DMS153 treated with DMSO at 0.1 percent for 48 hours (cell line): ENCODE results near the gene USP40.
"Not testable (repeated sequence)": the region's sequence is repeated elsewhere in the genome, so short reads cannot be mapped to it uniquely, and the experiment has no call there.

ENCODE experiments used
- DNase-seq: peaks from one replicate; lab custom pipeline; 2025; ENCODE audit not compliant: unreplicated experiment; lab: John Stamatoyannopoulos, UW

USP40 gene

GRCh38 chr2:233566141-233566956, at the start of gene USP40:
USP40 (minus strand) TSS chr2:233566782; CDS start chr2:233565554, 1,228 bp downstream.
- DNase-seq, result peak; percentile 94

GRCh38 chr2:233611284-233611683, 44.7 kb upstream of the USP40 start:
- DNase-seq, result no peak

GRCh38 chr2:233605680-233606079, 39.1 kb upstream of the USP40 start:
- DNase-seq, result no peak

GRCh38 chr2:233604826-233605225, 38.2 kb upstream of the USP40 start:
- DNase-seq, result no peak

GRCh38 chr2:233603520-233603919, 36.9 kb upstream of the USP40 start:
- DNase-seq, result no peak

GRCh38 chr2:233602076-233602475, 35.5 kb upstream of the USP40 start:
- DNase-seq, result no peak

- no peak for DNase-seq
Measured at GRCh38 chr2:233600386-233600785, 33.8 kb upstream of the USP40 start.

GRCh38 chr2:233598952-233599351, 32.4 kb upstream of the USP40 start:
- no peak for DNase-seq

- peak; percentile 40 for DNase-seq
Measured at GRCh38 chr2:233597522-233597921, 30.9 kb upstream of the USP40 start.

GRCh38 chr2:233593201-233593600, 26.6 kb upstream of the USP40 start:
- DNase-seq, result no peak

- not testable (repeated sequence) for DNase-seq
Measured at GRCh38 chr2:233592706-233593105, 26.1 kb upstream of the USP40 start.

- no peak for DNase-seq
Measured at GRCh38 chr2:233588400-233588799, 21.8 kb upstream of the USP40 start.

GRCh38 chr2:233584210-233584609, 17.6 kb upstream of the USP40 start:
- no peak for DNase-seq

GRCh38 chr2:233583217-233583965, 16.8 kb upstream of the USP40 start:
- not testable (repeated sequence) for DNase-seq

- DNase-seq, result not testable (repeated sequence)
Measured at GRCh38 chr2:233577341-233577740, 10.8 kb upstream of the USP40 start.

GRCh38 chr2:233572468-233572867, 5.9 kb upstream of the USP40 start:
- DNase-seq, result no peak

GRCh38 chr2:233571462-233571861, 4.9 kb upstream of the USP40 start:
- DNase-seq, result no peak

- DNase-seq, result no peak
Measured at GRCh38 chr2:233571001-233571400, 4.4 kb upstream of the USP40 start.

GRCh38 chr2:233565685-233566140, 869 bp downstream of the USP40 start:
- no peak for DNase-seq

GRCh38 chr2:233563663-233564430, 2.7 kb downstream of the USP40 start:
- no peak for DNase-seq
